Trophoblast cell (in vitro differentiated cells and primary cell): ENCODE data around the gene LRRC72.

Experiments used
- DNase-seq, 2 donors: peaks; one replicate each; pipeline ENCODE4 v3.0.0-alpha.2; 2016
- H2AFZ ChIP-seq: 2 replicates; pipeline ENCODE4 v1.6.1; 2013; ENCODE audit warnings: low read length, moderate library complexity, mild to moderate bottlenecking; ENCODE audit not compliant: insufficient read depth, poor library complexity
- H2AK5ac ChIP-seq: 2 replicates; pipeline ENCODE4 v1.6.1; 2013; ENCODE audit warnings: mild to moderate bottlenecking, low read length
- H2BK120ac ChIP-seq: 2 replicates; pipeline ENCODE4 v1.6.1; 2013; ENCODE audit warnings: low read length, mild to moderate bottlenecking, moderate library complexity; ENCODE audit not compliant: insufficient read depth, poor library complexity
- H2BK12ac ChIP-seq: 2 replicates; pipeline ENCODE4 v1.6.1; 2013; ENCODE audit warnings: mild to moderate bottlenecking, low read length, moderate library complexity
- H2BK5ac ChIP-seq: 2 replicates; pipeline ENCODE4 v1.6.1; 2013; ENCODE audit warnings: low read length, low read depth, moderate library complexity, mild to moderate bottlenecking; ENCODE audit not compliant: poor library complexity
- H3K14ac ChIP-seq: 2 replicates; pipeline ENCODE4 v1.6.1; 2013; ENCODE audit warnings: mild to moderate bottlenecking, low read length
- H3K18ac ChIP-seq: 2 replicates; pipeline ENCODE4 v1.6.1; 2013; ENCODE audit warnings: mild to moderate bottlenecking, low read length
- H3K23ac ChIP-seq: 2 replicates; pipeline ENCODE4 v1.6.1; 2013; ENCODE audit warnings: low read length
- H3K27ac ChIP-seq: 2 replicates; pipeline ENCODE4 v1.5.1; 2013; ENCODE audit warnings: low read depth, mild to moderate bottlenecking, inconsistent platforms, low read length, moderate library complexity
- H3K27me3 ChIP-seq: 2 replicates; pipeline ENCODE4 v1.6.1; 2013; ENCODE audit warnings: inconsistent platforms, mild to moderate bottlenecking, low read length, moderate library complexity; ENCODE audit not compliant: insufficient read depth
- H3K36me3 ChIP-seq, 2 experiments: 1 replicate in 1 of 2; 2 replicates in 1 of 2; pipeline ENCODE4 v1.6.1; 2013; ENCODE audit warnings: low read length in 2 of 2, mild to moderate bottlenecking in 2 of 2, moderate library complexity in 1 of 2; ENCODE audit not compliant: insufficient read depth in 2 of 2, control insufficient read depth in 1 of 2
- H3K4ac ChIP-seq: 2 replicates; pipeline ENCODE4 v1.6.1; 2013; ENCODE audit warnings: low read depth, mild to moderate bottlenecking, low read length, moderate library complexity
- H3K4me1 ChIP-seq, 2 experiments: 1 replicate in 1 of 2; 2 replicates in 1 of 2; pipeline ENCODE4 v1.6.1; 2013; ENCODE audit warnings: low read length in 2 of 2, mild to moderate bottlenecking in 2 of 2, moderate library complexity in 1 of 2; ENCODE audit not compliant: insufficient read depth in 2 of 2, control insufficient read depth in 1 of 2
- H3K4me2 ChIP-seq: 2 replicates; pipeline ENCODE4 v1.6.1; 2013; ENCODE audit warnings: inconsistent platforms, mild to moderate bottlenecking, low read length, moderate library complexity
- H3K4me3 ChIP-seq: 2 replicates; pipeline ENCODE4 v1.5.1; 2013; ENCODE audit warnings: mild to moderate bottlenecking, low read depth, low read length, inconsistent platforms
- H3K79me1 ChIP-seq: one replicate; pipeline ENCODE4 v1.6.1; 2013; ENCODE audit warnings: low read length
- H3K79me2 ChIP-seq: 2 replicates; pipeline ENCODE4 v1.6.1; 2013; ENCODE audit warnings: low read length, mild to moderate bottlenecking; ENCODE audit not compliant: control insufficient read depth, insufficient read depth, poor library complexity
- H3K9ac ChIP-seq: 2 replicates; pipeline ENCODE4 v1.6.1; 2013; ENCODE audit warnings: mild to moderate bottlenecking, low read length
- H3K9me3 ChIP-seq: 2 replicates; pipeline ENCODE4 v1.6.1; 2013; ENCODE audit warnings: low read depth, mild to moderate bottlenecking, control low read depth, inconsistent platforms, low read length; ENCODE audit not compliant: insufficient read depth
- H4K12ac ChIP-seq: 2 replicates; pipeline ENCODE4 v1.6.1; 2013; ENCODE audit warnings: low read depth, mild to moderate bottlenecking, low read length, moderate library complexity
- H4K8ac ChIP-seq: 2 replicates; pipeline ENCODE4 v1.6.1; 2013; ENCODE audit warnings: low read depth, mild to moderate bottlenecking, low read length, moderate library complexity
- H4K91ac ChIP-seq: one replicate; pipeline ENCODE4 v1.6.1; 2013; ENCODE audit warnings: low read depth, mild to moderate bottlenecking, low read length, moderate library complexity
- WGBS: extraction: QIAGEN DNeasy Blood & Tissue Kit; methylation state at CpG from one replicate; pipeline ENCODE4 v1.1.7; 2013; ENCODE audit warnings: missing lambda C conversion rate; ENCODE audit not compliant: insufficient read length, insufficient coverage; ENCODE audit errors: extremely low coverage; 5-methylcytosine and 5-hydroxymethylcytosine counted together

Gene LRRC72

DNA sequence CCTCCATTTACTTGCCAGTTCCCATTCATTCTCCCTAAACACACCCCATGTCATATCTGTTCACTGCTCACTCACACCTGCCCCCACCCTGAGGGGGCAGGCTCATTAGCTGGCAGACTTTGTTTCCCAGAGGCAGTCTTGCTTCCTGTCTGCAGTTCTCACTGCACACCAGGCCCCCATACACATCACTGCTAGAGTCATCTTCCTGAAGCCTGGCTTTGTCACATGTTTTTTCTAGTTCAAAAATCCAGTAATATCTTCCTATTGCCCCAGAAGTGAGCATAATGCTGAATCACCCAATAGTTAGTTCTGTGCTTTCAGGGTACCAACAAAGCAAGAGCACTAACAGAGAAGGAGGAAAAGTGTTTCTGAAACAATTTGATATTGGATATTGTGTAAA lies 1.9 kb downstream of the LRRC72 start:
- H3K14ac ChIP-seq, result no peak overlapping the region
- H4K91ac ChIP-seq, result no peak overlapping the region
- no peak overlapping the region for H3K9ac ChIP-seq
- peaks cover 1% of the 10 kb centered on the region for H3K9me3 ChIP-seq
- H2AFZ ChIP-seq, result no peak overlapping the region
- DNase-seq, result no peak
- no peaks in the 10 kb centered on the region for H3K79me2 ChIP-seq
- H3K4ac ChIP-seq, result no peak overlapping the region
- no peak overlapping the region for H2AK5ac ChIP-seq
- no peak overlapping the region for H3K18ac ChIP-seq
- no peak overlapping the region for H3K23ac ChIP-seq
- H3K36me3 ChIP-seq, result no peaks in the 10 kb centered on the region
- no peak overlapping the region for H4K12ac ChIP-seq
- H3K27ac ChIP-seq, result no peak overlapping the region
- H4K8ac ChIP-seq, result no peak overlapping the region
- no peaks in the 10 kb centered on the region for H3K79me1 ChIP-seq
- no peak overlapping the region for H2BK12ac ChIP-seq
- no peaks in the 10 kb centered on the region for H3K27me3 ChIP-seq
- H2BK5ac ChIP-seq, result no peak overlapping the region
- H3K4me3 ChIP-seq, result no peak overlapping the region
- H3K4me1 ChIP-seq, result no peaks in the 10 kb centered on the region
- no peak overlapping the region for H3K4me2 ChIP-seq
- H2BK120ac ChIP-seq, result no peak overlapping the region

DNA sequence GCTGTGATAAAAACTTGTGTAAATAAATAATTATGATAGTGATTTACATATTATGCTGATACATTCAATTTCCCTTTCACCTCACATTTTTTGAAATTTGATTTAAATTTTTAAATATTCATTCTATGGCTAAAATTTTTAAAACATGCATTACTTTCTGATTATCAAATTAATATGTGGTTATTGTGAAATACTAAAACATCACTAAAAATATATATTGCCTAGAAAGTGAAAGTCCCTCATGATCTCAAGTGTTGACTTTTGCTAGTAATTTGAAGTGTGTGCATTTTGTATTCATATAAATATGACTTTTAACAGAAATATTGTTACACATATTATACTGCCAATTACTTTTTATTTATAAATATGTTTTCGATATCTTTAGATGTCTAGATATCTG lies 3.1 kb downstream of the LRRC72 start:
- Histone ChIP-seq H2AK5ac (no peak overlapping the region), H3K4me1 (no peaks in the 10 kb centered on the region), H3K79me1 (no peaks in the 10 kb centered on the region), H4K12ac (no peak overlapping the region), H2AFZ (no peak overlapping the region), H3K9ac (no peak overlapping the region), H3K18ac (no peak overlapping the region), H2BK120ac (no peak overlapping the region), H3K36me3 (no peaks in the 10 kb centered on the region), H3K9me3 (peaks cover 1% of the 10 kb centered on the region), H2BK5ac (no peak overlapping the region), H3K4me3 (no peak overlapping the region), H3K79me2 (no peaks in the 10 kb centered on the region), H3K4ac (no peak overlapping the region), H2BK12ac (no peak overlapping the region), H3K4me2 (no peak overlapping the region), H3K14ac (no peak overlapping the region), H4K91ac (no peak overlapping the region), H4K8ac (no peak overlapping the region), H3K27ac (no peak overlapping the region), H3K27me3 (no peaks in the 10 kb centered on the region), H3K23ac (no peak overlapping the region)
- WGBS, result no CpG with 5 or more reads among the region's 1 CpG
- no peak for DNase-seq

DNA sequence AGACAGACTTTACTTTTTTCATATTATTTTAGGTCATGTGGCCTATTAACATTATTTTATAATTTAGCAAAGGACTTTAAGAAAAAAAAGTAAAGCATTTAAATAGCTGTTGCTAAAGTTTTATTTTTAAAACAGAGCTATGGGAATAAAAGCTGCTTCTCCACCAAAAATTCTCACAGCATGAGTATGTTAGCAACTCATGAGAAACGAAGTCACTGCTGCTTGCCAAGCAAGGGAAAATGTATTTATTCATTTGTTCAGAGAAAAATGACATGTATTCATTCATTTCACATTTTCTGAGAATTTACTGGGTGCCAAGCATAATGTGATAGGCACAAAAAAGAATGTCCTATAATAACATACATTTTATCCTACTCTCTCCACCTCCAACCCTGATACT lies 5.1 kb downstream of the LRRC72 start:
- Histone ChIP-seq H2BK120ac (no peak overlapping the region), H3K23ac (no peak overlapping the region), H2BK12ac (no peak overlapping the region), H4K91ac (no peak overlapping the region), H4K12ac (no peak overlapping the region), H2BK5ac (no peak overlapping the region), H3K36me3 (no peaks in the 10 kb centered on the region), H3K27me3 (no peaks in the 10 kb centered on the region), H2AFZ (no peak overlapping the region), H3K9ac (no peak overlapping the region), H3K9me3 (no peaks in the 10 kb centered on the region), H3K4me2 (no peak overlapping the region), H4K8ac (no peak overlapping the region), H3K27ac (no peak overlapping the region), H3K79me2 (no peaks in the 10 kb centered on the region), H3K4me3 (no peak overlapping the region), H3K4me1 (no peaks in the 10 kb centered on the region), H3K18ac (no peak overlapping the region), H3K4ac (no peak overlapping the region), H3K79me1 (no peaks in the 10 kb centered on the region), H2AK5ac (no peak overlapping the region), H3K14ac (no peak overlapping the region)
- no CpG with 5 or more reads among the region's 1 CpG for WGBS
- no peak for DNase-seq

- H4K8ac ChIP-seq, result no peak overlapping the region
- no peaks in the 10 kb centered on the region for H3K79me1 ChIP-seq
- no peak overlapping the region for H3K9ac ChIP-seq
- H3K14ac ChIP-seq, result no peak overlapping the region
- H2AK5ac ChIP-seq, result no peak overlapping the region
- no peak overlapping the region for H3K23ac ChIP-seq
- DNase-seq, result no peak
- no peak overlapping the region for H3K4me3 ChIP-seq
- no peak overlapping the region for H2BK12ac ChIP-seq
- H3K27ac ChIP-seq, result no peak overlapping the region
- no peak overlapping the region for H4K91ac ChIP-seq
- H3K27me3 ChIP-seq, result no peaks in the 10 kb centered on the region
- no peak overlapping the region for H3K4me2 ChIP-seq
- H3K9me3 ChIP-seq, result no peaks in the 10 kb centered on the region
- H3K18ac ChIP-seq, result no peak overlapping the region
- H3K79me2 ChIP-seq, result no peaks in the 10 kb centered on the region
- no peak overlapping the region for H4K12ac ChIP-seq
- no CpG with 5 or more reads among the region's 1 CpG for WGBS
- H3K4me1 ChIP-seq, result no peaks in the 10 kb centered on the region
- no peak overlapping the region for H2BK120ac ChIP-seq
- no peak overlapping the region for H3K4ac ChIP-seq
- no peak overlapping the region for H2AFZ ChIP-seq
- no peak overlapping the region for H2BK5ac ChIP-seq
- H3K36me3 ChIP-seq, result no peaks in the 10 kb centered on the region
Measured at GRCh38 chr7:16532272-16532671, 5.6 kb downstream of the LRRC72 start.

DNA sequence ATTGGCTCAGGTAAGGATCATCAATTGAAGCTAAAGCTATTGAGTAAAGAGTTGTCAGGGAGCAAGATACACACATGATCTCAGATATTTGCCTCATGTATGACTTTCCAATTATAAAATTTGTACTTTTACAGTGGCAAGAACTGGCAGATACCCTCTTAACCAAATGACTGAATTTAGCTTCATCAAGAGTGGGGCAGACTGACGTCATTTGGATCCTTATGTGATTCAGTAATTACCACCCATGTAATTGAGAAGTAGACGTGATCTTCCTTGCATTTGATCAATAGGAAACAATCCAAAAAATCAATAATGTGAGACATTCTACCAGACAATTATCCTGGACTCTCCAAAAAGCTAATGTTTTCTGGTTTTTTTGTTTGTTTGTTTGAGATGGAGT lies 8.9 kb downstream of the LRRC72 start:
- Histone ChIP-seq H2BK120ac (no peak overlapping the region), H3K4me2 (no peak overlapping the region), H3K9ac (no peak overlapping the region), H3K9me3 (no peaks in the 10 kb centered on the region), H3K27ac (no peak overlapping the region), H4K12ac (no peak overlapping the region), H2AK5ac (no peak overlapping the region), H3K18ac (no peak overlapping the region), H3K27me3 (no peaks in the 10 kb centered on the region), H4K91ac (no peak overlapping the region), H3K23ac (no peak overlapping the region), H2AFZ (no peak overlapping the region), H4K8ac (no peak overlapping the region), H3K79me1 (no peaks in the 10 kb centered on the region), H3K79me2 (no peaks in the 10 kb centered on the region), H2BK12ac (no peak overlapping the region), H3K4me1 (no peaks in the 10 kb centered on the region), H3K4ac (no peak overlapping the region), H3K36me3 (no peaks in the 10 kb centered on the region), H3K14ac (no peak overlapping the region), H3K4me3 (no peak overlapping the region), H2BK5ac (no peak overlapping the region)
- no peak for DNase-seq
- no CpG with 5 or more reads among the region's 2 CpGs for WGBS
